ENCODE results near the gene ZIC2. TPM values are rescaled to one million over a fixed set of nuclear protein-coding genes. Genes with fewer than 3 reads are reported as not detected.

ZIC2 gene
- total and polyA plus RNA-seq, 4 donors: 0.18 TPM; not detected in 3

DNA sequence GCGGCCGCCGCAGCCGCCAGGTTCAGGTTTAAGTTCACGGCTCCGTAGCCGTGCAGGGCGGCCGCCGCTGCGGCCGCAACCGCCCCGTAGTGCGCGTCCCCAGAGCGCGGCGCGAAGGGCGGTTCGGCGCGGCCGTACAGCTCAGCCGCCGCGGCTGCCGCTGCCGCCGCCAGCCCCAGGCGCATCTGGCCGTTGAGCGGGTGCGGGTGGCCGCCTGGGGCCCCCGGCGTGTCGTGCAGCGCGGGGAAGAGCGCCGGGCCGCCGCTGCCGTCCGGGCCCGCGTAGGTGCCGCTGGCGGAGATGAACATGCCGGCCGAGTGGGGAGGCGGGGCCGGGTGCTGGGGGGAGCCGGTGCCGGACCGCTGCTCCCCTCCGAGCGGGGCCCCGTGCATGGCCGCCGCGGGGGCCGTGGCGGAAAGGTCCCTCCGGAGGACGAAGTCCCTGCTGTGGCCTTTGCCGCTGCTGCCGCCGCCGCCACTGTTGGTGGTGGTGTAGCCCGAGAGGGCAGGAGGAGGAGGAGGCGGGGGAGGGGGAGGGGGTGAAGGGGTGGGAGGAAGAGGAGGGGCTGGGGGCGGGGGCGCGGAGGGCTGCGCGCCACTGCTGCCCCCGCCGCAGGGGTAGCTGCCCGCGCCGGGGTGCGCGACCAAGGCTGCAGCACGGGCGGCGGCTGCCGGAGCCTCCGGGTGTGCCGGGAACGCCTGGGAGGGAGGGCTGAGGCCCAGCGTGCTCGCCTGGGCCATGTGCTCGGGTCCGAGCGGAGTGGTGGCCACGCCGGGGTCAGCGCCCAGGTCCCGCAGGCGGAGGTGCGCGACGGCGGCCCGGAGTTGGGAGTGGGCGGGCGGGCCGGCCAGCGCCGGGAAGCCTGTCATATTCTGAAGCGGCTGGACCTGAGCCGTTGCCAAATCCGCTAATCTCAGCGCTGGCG, 10.7 kb upstream of the ZIC2 start:
- Histone ChIP-seq H3K36me3 (ENCODE audit: control insufficient read depth in 1 of 2, insufficient read depth in 2 of 2, low read length in 1 of 2) (no peaks in the 10 kb centered on the region), H3K4me1 (ENCODE audit: control insufficient read depth in 1 of 2, insufficient read depth in 2 of 2, low read length in 2 of 2) (no peaks in the 10 kb centered on the region), H3K4me3 (ENCODE audit: low read length in 2 of 2) (peak overlapping the region; percentile 41 to 53), H3K27ac (ENCODE audit: low read depth in 1 of 2, low read length in 2 of 2) (no peak overlapping the region), H3K27me3 (ENCODE audit: control insufficient read depth in 1 of 2, insufficient read depth in 2 of 2, low read length in 1 of 2) (no peaks in the 10 kb centered on the region), H3K9me3 (ENCODE audit: control insufficient read depth, low read length) (no peaks in the 10 kb centered on the region)
- intact Hi-C loops (cut with DNase I): loop anchor here in 1 of 2 donors (10.0 kb wide), 1 partner anchor 316 kb away; no protein-coding TSS in a partner anchor
- DNase-seq (no peak), ATAC-seq (ENCODE audit: low FRiP score) (no peak)
- WGBS, 2 donors: 1 to 2% methylated on average over 61 to 118 of the region's 118 CpGs

- no peak within 1 kb of the TSS for H3K27ac ChIP-seq (ENCODE audit: low read depth in 1 of 2, low read length in 2 of 2)
- DNase-seq (no peak), ATAC-seq (ENCODE audit: low FRiP score) (no peak)
- H3K4me1 ChIP-seq (ENCODE audit: control insufficient read depth in 1 of 2, insufficient read depth in 2 of 2, low read length in 2 of 2): no peaks in the 10 kb centered on the region
- H3K27me3 ChIP-seq (ENCODE audit: control insufficient read depth in 1 of 2, insufficient read depth in 2 of 2, low read length in 1 of 2): no peaks in the 10 kb centered on the region
- no peaks in the 10 kb centered on the region for H3K36me3 ChIP-seq (ENCODE audit: control insufficient read depth in 1 of 2, insufficient read depth in 2 of 2, low read length in 1 of 2)
- H3K9me3 ChIP-seq (ENCODE audit: control insufficient read depth, low read length): no peaks in the 10 kb centered on the region
- intact Hi-C loops (cut with DNase I): loop anchor here in 1 of 2 donors (10.0 kb wide), 1 partner anchor 317 kb away; no protein-coding TSS in a partner anchor
- 5 to 8% methylated on average over 41 of the region's 41 CpGs for WGBS, 2 donors
- H3K4me3 ChIP-seq (ENCODE audit: low read length in 2 of 2): peak within 1 kb of the TSS; percentile 41 to 53
Observed at GRCh38 chr13:99971576-99972189, 9.9 kb upstream of the ZIC2 start, which contains the start of gene ZIC5. TSS of gene ZIC5 (minus strand) at chr13:99971767. CDS start at chr13:99971603, 164 bp downstream.

DNA sequence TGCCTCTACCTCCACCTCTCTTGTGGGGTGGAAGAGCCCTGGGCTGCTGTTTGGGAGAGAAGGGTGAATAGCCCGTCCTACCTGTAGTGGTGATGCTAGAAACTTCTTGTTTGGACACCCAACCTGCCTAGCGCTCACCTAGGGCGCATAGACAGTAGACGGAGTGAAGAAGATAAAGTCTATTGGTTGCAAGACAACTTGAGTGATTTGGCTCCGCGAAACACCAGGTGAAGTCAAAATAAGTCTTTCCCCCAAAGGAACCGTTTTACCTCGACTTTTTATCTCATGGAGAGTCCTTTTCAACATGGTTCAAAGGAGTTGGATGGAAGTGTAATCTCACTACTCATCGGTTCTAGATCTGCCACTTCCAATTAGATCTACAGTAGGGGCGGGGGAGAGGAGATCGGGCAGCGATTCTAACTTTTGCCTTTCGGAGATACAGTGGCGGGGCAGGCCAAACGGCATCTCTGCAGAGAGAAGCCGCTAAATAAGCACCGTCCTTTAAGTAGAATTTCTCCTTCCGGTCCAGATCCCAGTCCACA, 9.3 kb upstream of the ZIC2 start:
- H3K27ac ChIP-seq (ENCODE audit: low read depth in 1 of 2, low read length in 2 of 2): no peak overlapping the region
- no peaks in the 10 kb centered on the region for H3K36me3 ChIP-seq (ENCODE audit: control insufficient read depth in 1 of 2, insufficient read depth in 2 of 2, low read length in 1 of 2)
- H3K4me3 ChIP-seq (ENCODE audit: low read length in 2 of 2): no peak overlapping the region
- ATAC-seq (ENCODE audit: low FRiP score) (no peak), DNase-seq (no peak)
- peaks cover 0 to under 1% of the 10 kb centered on the region in 2 donors for H3K27me3 ChIP-seq (ENCODE audit: control insufficient read depth in 1 of 2, insufficient read depth in 2 of 2, low read length in 1 of 2)
- H3K4me1 ChIP-seq (ENCODE audit: control insufficient read depth in 1 of 2, insufficient read depth in 2 of 2, low read length in 2 of 2): no peaks in the 10 kb centered on the region
- intact Hi-C loops (cut with DNase I): loop anchor here in 1 of 2 donors (10.0 kb wide), 1 partner anchor 317 kb away; no protein-coding TSS in a partner anchor
- H3K9me3 ChIP-seq (ENCODE audit: control insufficient read depth, low read length): no peaks in the 10 kb centered on the region
- 17% methylated on average over 18 of the region's 18 CpGs for WGBS, 2 donors

GRCh38 chr13:99973163-99973807, 8.3 kb upstream of the ZIC2 start:
- Histone ChIP-seq H3K36me3 (ENCODE audit: control insufficient read depth in 1 of 2, insufficient read depth in 2 of 2, low read length in 1 of 2) (no peaks in the 10 kb centered on the region), H3K4me1 (ENCODE audit: control insufficient read depth in 1 of 2, insufficient read depth in 2 of 2, low read length in 2 of 2) (no peaks in the 10 kb centered on the region), H3K9me3 (ENCODE audit: control insufficient read depth, low read length) (no peaks in the 10 kb centered on the region), H3K4me3 (ENCODE audit: low read length in 2 of 2) (no peak overlapping the region), H3K27ac (ENCODE audit: low read depth in 1 of 2, low read length in 2 of 2) (no peak overlapping the region), H3K27me3 (ENCODE audit: control insufficient read depth in 1 of 2, insufficient read depth in 2 of 2, low read length in 1 of 2) (peaks cover 0 to 2% of the 10 kb centered on the region in 2 donors)
- DNase-seq: no peak
- 20 to 23% methylated on average over 11 of the region's 11 CpGs for WGBS, 2 donors
- ATAC-seq (ENCODE audit: low FRiP score): no peak
- intact Hi-C loops (cut with DNase I): loop anchor here in 1 of 2 donors (10.0 kb wide), 1 partner anchor 318 kb away; no protein-coding TSS in a partner anchor

DNA sequence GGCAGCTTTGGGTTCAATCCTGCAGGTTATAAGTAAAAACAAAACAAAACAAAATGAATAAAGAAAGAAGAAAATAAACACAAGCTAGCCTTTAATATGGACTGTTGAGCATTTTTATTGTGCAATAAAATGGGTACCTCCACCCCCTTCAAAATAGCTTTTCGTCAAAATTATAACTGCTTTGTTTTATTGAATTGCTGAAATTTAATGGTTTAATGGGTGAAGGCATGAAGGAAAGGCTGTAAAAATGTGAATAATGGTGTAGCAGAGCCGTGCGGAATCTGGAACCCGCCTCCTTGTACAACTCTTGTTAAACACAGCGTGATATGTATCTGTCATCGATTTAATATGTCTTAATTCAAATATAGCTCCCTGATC, 7.8 kb upstream of the ZIC2 start:
- DNase-seq: no peak
- 19 to 22% methylated on average over 6 of the region's 6 CpGs for WGBS, 2 donors

GRCh38 chr13:99974296-99974938, 7.2 kb upstream of the ZIC2 start:
- intact Hi-C loops (cut with DNase I): loop anchor here in 1 of 2 donors (10.0 kb wide), 1 partner anchor 320 kb away; no protein-coding TSS in a partner anchor
- Histone ChIP-seq H3K4me3 (ENCODE audit: low read length in 2 of 2) (no peak overlapping the region), H3K4me1 (ENCODE audit: control insufficient read depth in 1 of 2, insufficient read depth in 2 of 2, low read length in 2 of 2) (no peaks in the 10 kb centered on the region), H3K36me3 (ENCODE audit: control insufficient read depth in 1 of 2, insufficient read depth in 2 of 2, low read length in 1 of 2) (no peaks in the 10 kb centered on the region), H3K27me3 (ENCODE audit: control insufficient read depth in 1 of 2, insufficient read depth in 2 of 2, low read length in 1 of 2) (peaks cover 0 to 2% of the 10 kb centered on the region in 2 donors), H3K9me3 (ENCODE audit: control insufficient read depth, low read length) (no peaks in the 10 kb centered on the region), H3K27ac (ENCODE audit: low read depth in 1 of 2, low read length in 2 of 2) (no peak overlapping the region)
- ATAC-seq (ENCODE audit: low FRiP score) (no peak), DNase-seq (no peak)
- 21 to 24% methylated on average over 18 of the region's 18 CpGs for WGBS, 2 donors

More for the DNA sequence above, 7.8 kb upstream of the ZIC2 start:
- Histone ChIP-seq H3K4me1 (ENCODE audit: control insufficient read depth in 1 of 2, insufficient read depth in 2 of 2, low read length in 2 of 2) (no peaks in the 10 kb centered on the region), H3K36me3 (ENCODE audit: control insufficient read depth in 1 of 2, insufficient read depth in 2 of 2, low read length in 1 of 2) (no peaks in the 10 kb centered on the region), H3K27ac (ENCODE audit: low read depth in 1 of 2, low read length in 2 of 2) (no peak overlapping the region), H3K4me3 (ENCODE audit: low read length in 2 of 2) (no peak overlapping the region), H3K9me3 (ENCODE audit: control insufficient read depth, low read length) (no peaks in the 10 kb centered on the region), H3K27me3 (ENCODE audit: control insufficient read depth in 1 of 2, insufficient read depth in 2 of 2, low read length in 1 of 2) (peaks cover 0 to 2% of the 10 kb centered on the region in 2 donors)
- intact Hi-C loops (cut with DNase I): loop anchor here in 1 of 2 donors (10.0 kb wide), 1 partner anchor 319 kb away; no protein-coding TSS in a partner anchor
- no peak for ATAC-seq (ENCODE audit: low FRiP score)

GRCh38 chr13:99974939-99975561, 6.5 kb upstream of the ZIC2 start:
- Histone ChIP-seq H3K36me3 (ENCODE audit: control insufficient read depth in 1 of 2, insufficient read depth in 2 of 2, low read length in 1 of 2) (no peaks in the 10 kb centered on the region), H3K9me3 (ENCODE audit: control insufficient read depth, low read length) (no peaks in the 10 kb centered on the region), H3K27me3 (ENCODE audit: control insufficient read depth in 1 of 2, insufficient read depth in 2 of 2, low read length in 1 of 2) (peaks cover 0 to 2% of the 10 kb centered on the region in 2 donors), H3K27ac (ENCODE audit: low read depth in 1 of 2, low read length in 2 of 2) (no peak overlapping the region), H3K4me3 (ENCODE audit: low read length in 2 of 2) (no peak overlapping the region), H3K4me1 (ENCODE audit: control insufficient read depth in 1 of 2, insufficient read depth in 2 of 2, low read length in 2 of 2) (no peaks in the 10 kb centered on the region)
- intact Hi-C loops (cut with DNase I): loop anchor here in 1 of 2 donors (10.0 kb wide), 1 partner anchor 320 kb away; no protein-coding TSS in a partner anchor
- ATAC-seq (ENCODE audit: low FRiP score): no peak
- WGBS, 2 donors: 16% methylated on average over 34 of the region's 34 CpGs
- no peak for DNase-seq

Measured in aorta (tissue), 5 donors.